Osteocyte (in vitro differentiated cells): ENCODE measurements around the gene CBX1. TPM values are rescaled to one million over a fixed set of nuclear protein-coding genes. Genes with fewer than 3 reads are reported as not detected.

Source experiments
- DNase-seq: peaks from one replicate; pipeline ENCODE4 v3.0.0; 2021; ENCODE audit warnings: mixed read lengths; ENCODE audit not compliant: unreplicated experiment; ENCODE audit errors: extremely low spot score
- H3K27ac Mint-ChIP-seq: one replicate; pipeline ENCODE4 v1.8.0; 2021; ENCODE audit warnings: mild to moderate bottlenecking, mixed read lengths; ENCODE audit not compliant: unreplicated experiment
- H3K27me3 Mint-ChIP-seq: one replicate; pipeline ENCODE4 v1.8.0; 2021; ENCODE audit warnings: mixed read lengths; ENCODE audit not compliant: unreplicated experiment
- H3K36me3 Mint-ChIP-seq: one replicate; pipeline ENCODE4 v1.8.0; 2021; ENCODE audit warnings: mixed read lengths; ENCODE audit not compliant: unreplicated experiment
- H3K4me1 Mint-ChIP-seq: one replicate; pipeline ENCODE4 v1.8.0; 2021; ENCODE audit warnings: mixed read lengths; ENCODE audit not compliant: unreplicated experiment
- H3K4me3 Mint-ChIP-seq: one replicate; pipeline ENCODE4 v1.8.0; 2021; ENCODE audit warnings: mild to moderate bottlenecking, moderate library complexity, mixed read lengths; ENCODE audit not compliant: unreplicated experiment
- H3K9me3 Mint-ChIP-seq: one replicate; pipeline ENCODE4 v1.8.0; 2021; ENCODE audit warnings: mixed read lengths; ENCODE audit not compliant: unreplicated experiment
- CTCF ChIP-seq: fragments of 200-600 bp; sonication (generic); IDR thresholded peaks from 2 replicates; pipeline ENCODE4 v1.5.0; 2021; ENCODE audit warnings: antibody characterized with exemption, mild to moderate bottlenecking, moderate library complexity
- total RNA-seq: library from RNA; stranded (reverse); gene quantifications from 2 replicates; pipeline ENCODE4 v1.2.1, GENCODE V29; 2021

CBX1 gene
- total RNA-seq, 1 donor from 2014 or later: 76.5 TPM

GRCh38 chr17:48148029-48148770, 46.9 kb upstream of the CBX1 start:
- H3K27ac Mint-ChIP-seq: no peak overlapping the region
- H3K27me3 Mint-ChIP-seq: peaks cover 92% of the 10 kb centered on the region
- no peak for DNase-seq
- no peaks in the 10 kb centered on the region for H3K4me1 Mint-ChIP-seq
- TF ChIP-seq CTCF: no peak
- no peaks in the 10 kb centered on the region for H3K9me3 Mint-ChIP-seq
- no peak overlapping the region for H3K4me3 Mint-ChIP-seq
- no peaks in the 10 kb centered on the region for H3K36me3 Mint-ChIP-seq

GRCh38 chr17:48144976-48145798, 43.9 kb upstream of the CBX1 start:
- peaks cover 81% of the 10 kb centered on the region for H3K27me3 Mint-ChIP-seq
- no peak overlapping the region for H3K27ac Mint-ChIP-seq
- no peak overlapping the region for H3K4me3 Mint-ChIP-seq

GRCh38 chr17:48144231-48144630, 43.0 kb upstream of the CBX1 start:
- Mint-ChIP-seq H3K27me3 (peaks cover 79% of the 10 kb centered on the region), H3K9me3 (no peaks in the 10 kb centered on the region), H3K4me3 (no peak overlapping the region), H3K36me3 (no peaks in the 10 kb centered on the region), H3K4me1 (no peaks in the 10 kb centered on the region), H3K27ac (no peak overlapping the region)
- no peak for DNase-seq
- no peak for TF ChIP-seq CTCF

More at GRCh38 chr17:48144976-48145798, 43.9 kb upstream of the CBX1 start:
- DNase-seq: no peak
- Mint-ChIP-seq H3K9me3 (no peaks in the 10 kb centered on the region), H3K36me3 (no peaks in the 10 kb centered on the region), H3K4me1 (no peaks in the 10 kb centered on the region)
- TF ChIP-seq CTCF: no peak

GRCh38 chr17:48143629-48144028, 42.4 kb upstream of the CBX1 start:
- no peak overlapping the region for H3K27ac Mint-ChIP-seq
- H3K4me3 Mint-ChIP-seq: no peak overlapping the region
- no peaks in the 10 kb centered on the region for H3K36me3 Mint-ChIP-seq
- no peak for DNase-seq
- H3K9me3 Mint-ChIP-seq: no peaks in the 10 kb centered on the region
- H3K27me3 Mint-ChIP-seq: peaks cover 73% of the 10 kb centered on the region
- H3K4me1 Mint-ChIP-seq: no peaks in the 10 kb centered on the region
- no peak for TF ChIP-seq CTCF

- DNase-seq: no peak
- Mint-ChIP-seq H3K4me3 (no peak overlapping the region), H3K27me3 (peaks cover 52% of the 10 kb centered on the region), H3K36me3 (no peaks in the 10 kb centered on the region), H3K4me1 (no peaks in the 10 kb centered on the region), H3K9me3 (no peaks in the 10 kb centered on the region), H3K27ac (no peak overlapping the region)
- TF ChIP-seq CTCF: no peak
Observed at GRCh38 chr17:48139944-48140343, 38.7 kb upstream of the CBX1 start.
